GM23338 (cell line): Measurements from ENCODE around the gene ZCCHC2. TPM values are rescaled to one million over a fixed set of nuclear protein-coding genes. Genes with fewer than 3 reads are reported as not detected.

Source experiments
- ATAC-seq: fragments of 200-7000 bp; cut with Tn5 transposase; 3 replicates; pipeline ENCODE4 v1.9.1; 2020
- DNase-seq: peaks from one replicate; pipeline ENCODE4 v3.0.0-alpha.2; 2015; ENCODE audit warnings: low spot score
- H2AFZ ChIP-seq: fragments of 200-600 bp; sonication (generic); 2 replicates; pipeline ENCODE4 v1.8.0; 2016; ENCODE audit warnings: antibody characterized with exemption, mild to moderate bottlenecking, moderate library complexity
- H3F3A ChIP-seq: fragments of 200-600 bp; sonication (generic); replicated peaks from 2 replicates; pipeline ENCODE4 v1.8.0; 2017; ENCODE audit warnings: antibody characterized with exemption, mixed run types, low read depth
- H3K27ac ChIP-seq: fragments of 200-600 bp; sonication (generic); 2 replicates; pipeline ENCODE4 v1.6.1; 2016; ENCODE audit warnings: low read depth
- H3K27me3 ChIP-seq: fragments of 200-600 bp; sonication (generic); 2 replicates; pipeline ENCODE4 v1.8.0; 2016; ENCODE audit warnings: mild to moderate bottlenecking, mixed run types, moderate library complexity; ENCODE audit not compliant: insufficient read depth
- H3K36me3 ChIP-seq: fragments of 200-600 bp; sonication (generic); 2 replicates; pipeline ENCODE4 v1.8.0; 2016; ENCODE audit warnings: mild to moderate bottlenecking; ENCODE audit not compliant: insufficient read depth
- H3K4me1 ChIP-seq: fragments of 200-600 bp; sonication (generic); 2 replicates; pipeline ENCODE4 v1.8.0; 2016; ENCODE audit warnings: mild to moderate bottlenecking, moderate library complexity; ENCODE audit not compliant: insufficient read depth
- H3K4me2 ChIP-seq: fragments of 200-600 bp; sonication (generic); 2 replicates; pipeline ENCODE4 v1.7.1; 2017; ENCODE audit warnings: mixed run types
- H3K4me3 ChIP-seq: fragments of 200-600 bp; sonication (generic); 2 replicates; pipeline ENCODE4 v1.6.1; 2016; ENCODE audit warnings: mixed run types
- H3K79me2 ChIP-seq: fragments of 200-600 bp; sonication (generic); replicated peaks from 2 replicates; pipeline ENCODE4 v1.8.0; 2017; ENCODE audit warnings: mild to moderate bottlenecking; ENCODE audit not compliant: insufficient read depth
- H3K9me2 ChIP-seq: fragments of 200-600 bp; sonication (generic); 2 replicates; pipeline ENCODE4 v1.8.0; 2017; ENCODE audit not compliant: insufficient read depth
- H4K20me1 ChIP-seq: fragments of 200-600 bp; sonication (generic); replicated peaks from 2 replicates; pipeline ENCODE4 v1.8.0; 2017; ENCODE audit warnings: mild to moderate bottlenecking; ENCODE audit not compliant: insufficient read depth
- H3K27ac Mint-ChIP-seq: 2 replicates; pipeline ENCODE4 v1.8.0; 2020; ENCODE audit warnings: inconsistent platforms, mild to moderate bottlenecking, moderate library complexity, mixed read lengths
- H3K27me3 Mint-ChIP-seq: 3 replicates; pipeline ENCODE4 v1.8.0; 2022; ENCODE audit warnings: low read depth, mild to moderate bottlenecking, moderate library complexity, mixed read lengths, inconsistent platforms; ENCODE audit not compliant: insufficient read depth, poor library complexity
- H3K36me3 Mint-ChIP-seq: 3 replicates; pipeline ENCODE4 v1.8.0; 2021; ENCODE audit warnings: low read depth, mild to moderate bottlenecking, inconsistent platforms, moderate library complexity, mixed read lengths
- H3K4me1 Mint-ChIP-seq: 3 replicates; pipeline ENCODE4 v1.8.0; 2020; ENCODE audit warnings: mild to moderate bottlenecking, inconsistent platforms, mixed read lengths
- H3K4me3 Mint-ChIP-seq: 3 replicates; pipeline ENCODE4 v1.8.0; 2021; ENCODE audit warnings: moderate library complexity, mild to moderate bottlenecking, inconsistent platforms, mixed read lengths
- H3K9me3 Mint-ChIP-seq: 3 replicates; pipeline ENCODE4 v1.8.0; 2020; ENCODE audit warnings: moderate library complexity, mild to moderate bottlenecking, inconsistent platforms, mixed read lengths
- CREB1 ChIP-seq: fragments of 250-450 bp; sonication (Bioruptor Pico); IDR thresholded peaks from 2 replicates; pipeline ENCODE4 v1.5.0; 2020; ENCODE audit warnings: low read depth, mild to moderate bottlenecking, moderate library complexity
- CTCF ChIP-seq, 2 experiments: fragments of 200-600 bp in 1 of 2; sonication (generic) in 1 of 2; conservative IDR thresholded peaks; 2 replicates each; pipeline versions ENCODE4 v1.5.1 to v1.6.1; 2016 to 2017; ENCODE audit warnings: antibody characterized with exemption in 2 of 2, low read depth in 2 of 2, mild to moderate bottlenecking in 2 of 2, moderate library complexity in 1 of 2
- ETS1 ChIP-seq: IDR thresholded peaks from 2 replicates; pipeline ENCODE4 v1.6.1; 2016; ENCODE audit warnings: antibody characterized with exemption
- EZH2 ChIP-seq: fragments of 200-600 bp; sonication (generic); IDR thresholded peaks from one replicate; pipeline ENCODE4 v1.8.0; 2017; ENCODE audit warnings: antibody characterized with exemption, mild to moderate bottlenecking, low read depth; ENCODE audit not compliant: unreplicated experiment
- EZH2phosphoT487 ChIP-seq: fragments of 200-600 bp; sonication (generic); IDR thresholded peaks from one replicate; pipeline ENCODE4 v1.8.1; 2018; ENCODE audit warnings: antibody characterized with exemption; ENCODE audit not compliant: unreplicated experiment
- JUNB ChIP-seq: IDR thresholded peaks from one replicate; pipeline ENCODE4 v1.6.1; 2016; ENCODE audit warnings: antibody characterized with exemption; ENCODE audit not compliant: unreplicated experiment
- NANOG ChIP-seq: IDR thresholded peaks from 2 replicates; pipeline ENCODE4 v1.6.1; 2016; ENCODE audit warnings: antibody characterized with exemption, borderline replicate concordance
- POLR2AphosphoS5 ChIP-seq: IDR thresholded peaks from 2 replicates; pipeline ENCODE4 v1.6.1; 2016; ENCODE audit warnings: antibody characterized with exemption, low read depth
- REST ChIP-seq: IDR thresholded peaks from one replicate; pipeline ENCODE4 v1.6.1; 2018; ENCODE audit warnings: antibody characterized with exemption; ENCODE audit not compliant: unreplicated experiment
- STAT1 ChIP-seq: IDR thresholded peaks from one replicate; pipeline ENCODE4 v1.6.1; 2016; ENCODE audit warnings: antibody characterized with exemption; ENCODE audit not compliant: unreplicated experiment
- ZNF114 ChIP-seq: fragments of 250-450 bp; sonication (Bioruptor Pico); IDR thresholded peaks from 2 replicates; pipeline ENCODE4 v1.5.0; 2020; ENCODE audit warnings: mild to moderate bottlenecking, moderate library complexity
- ZNF331 ChIP-seq: fragments of 250-450 bp; sonication (Bioruptor Pico); IDR thresholded peaks from 2 replicates; pipeline ENCODE4 v1.5.0; 2020; ENCODE audit warnings: low read depth, mild to moderate bottlenecking, moderate library complexity
- ZNF462 ChIP-seq: fragments of 250-450 bp; sonication (Bioruptor Pico); IDR thresholded peaks from 2 replicates; pipeline ENCODE4 v1.5.0; 2020; ENCODE audit warnings: mild to moderate bottlenecking, moderate library complexity
- polyA plus RNA-seq: library from polyadenylated mRNA; unstranded; fragments of >200 nt; fragmentation: Nextera tagmentation; extraction: Ambion mirVana; gene quantifications from 2 replicates; pipeline ENCODE4 v1.2.1, GENCODE V29; 2016
- total RNA-seq: library from RNA; depleted of rRNA; stranded (reverse); fragments of >200 nt; shearing (Covaris generic); gene quantifications from 2 replicates; pipeline ENCODE4 v1.2.3, GENCODE V29; 2014

The ZCCHC2 gene
- total and polyA plus RNA-seq, 2 experiments from 2014 or later: 5.4 to 15.4 TPM

GRCh38 chr18:62607708-62608428 lies 85.0 kb downstream of the ZCCHC2 start:
- H3K9me2 ChIP-seq: no peaks in the 10 kb centered on the region
- H3K27ac Mint-ChIP-seq: no peak overlapping the region
- H3K4me1 Mint-ChIP-seq: peaks cover 36% of the 10 kb centered on the region
- 0 out of 2 replicates have a peak, but pooled peaks cover 6% of the 10 kb centered on the region for H3F3A ChIP-seq
- 0 out of 2 replicates have a peak overlapping the region, but pooled peaks have one; percentile 56 for H2AFZ ChIP-seq
- H3K4me3 ChIP-seq: no peak overlapping the region
- no peaks in the 10 kb centered on the region for H4K20me1 ChIP-seq
- no peak for DNase-seq
- no peaks in the 10 kb centered on the region for H3K36me3 Mint-ChIP-seq
- no peaks in the 10 kb centered on the region for H3K36me3 ChIP-seq
- H3K79me2 ChIP-seq: no peaks in the 10 kb centered on the region
- H3K9me3 Mint-ChIP-seq: no peaks in the 10 kb centered on the region
- peaks cover 22% of the 10 kb centered on the region for H3K27me3 Mint-ChIP-seq
- H3K27me3 ChIP-seq: no peaks in the 10 kb centered on the region
- TF ChIP-seq EZH2phosphoT487: no peak
- TF ChIP-seq CREB1 (CRISPR knock-in tag): no peak
- no peak for TF ChIP-seq NANOG
- no peak for TF ChIP-seq STAT1
- TF ChIP-seq JUNB: no peak
- no peak for TF ChIP-seq ZNF114
- no peak for TF ChIP-seq ZNF462 (CRISPR knock-in tag)
- TF ChIP-seq EZH2: no peak
- TF ChIP-seq CTCF (conservative IDR thresholded peaks at IDR 0.05; ENCODE audit: low read depth in 2 of 2): no peak
- no peak for TF ChIP-seq REST
- no peak for TF ChIP-seq POLR2AphosphoS5
- no peak for TF ChIP-seq ZNF331 (CRISPR knock-in tag)
- TF ChIP-seq ETS1: no peak
- no peak overlapping the region for H3K4me2 ChIP-seq
- no peak for ATAC-seq
- no peak overlapping the region for H3K4me3 Mint-ChIP-seq
- peaks cover 14% of the 10 kb centered on the region for H3K4me1 ChIP-seq
- H3K27ac ChIP-seq: no peak overlapping the region
